Left ventricle myocardium inferior (tissue), 1 donor: ENCODE data around the gene CDK2. TPM values are rescaled to one million over a fixed set of nuclear protein-coding genes. Genes with fewer than 3 reads are reported as not detected.
A peak's percentile ranks its signal among the peaks of the same experiment; 100 is the strongest.

Experiments
- DNase-seq: peaks from one replicate; pipeline ENCODE4 v3.0.0-alpha.2; 2020
- H3K27ac ChIP-seq: fragments of 200-600 bp; replicated peaks from 2 replicates; pipeline ENCODE4 v1.8.0; 2021
- H3K27me3 ChIP-seq: fragments of 200-600 bp; 2 replicates; pipeline ENCODE4 v1.8.0; 2021; ENCODE audit warnings: low read depth
- H3K36me3 ChIP-seq: fragments of 200-600 bp; 2 replicates; pipeline ENCODE4 v1.8.0; 2021
- H3K4me1 ChIP-seq: fragments of 200-600 bp; 2 replicates; pipeline ENCODE4 v1.8.0; 2021
- H3K4me3 ChIP-seq: fragments of 200-600 bp; 2 replicates; pipeline ENCODE4 v1.8.0; 2021; ENCODE audit warnings: mild to moderate bottlenecking, moderate library complexity
- H3K9me3 ChIP-seq: fragments of 200-600 bp; replicated peaks from 2 replicates; pipeline ENCODE4 v1.8.0; 2021
- CTCF ChIP-seq: fragments of 200-600 bp; IDR thresholded peaks from 2 replicates; pipeline ENCODE4 v1.8.0; 2021; ENCODE audit warnings: antibody characterized with exemption, mild to moderate bottlenecking, borderline replicate concordance
- intact Hi-C: fragments of 100-400 bp; cut with micrococcal nuclease; formaldehyde crosslinking; loops from one replicate; pipeline ENCODE4 v1.11.0; 2022
- total RNA-seq: library from RNA; stranded (reverse); fragmentation: NEBNext Ultra II Directional; extraction: Animal tissue kit (Norgen Biotek cat#: 25700); gene quantifications from one replicate; pipeline ENCODE4 v1.2.1, GENCODE V29; 2021
- donor health status: DM: no; HTN: yes; CAD: no; lungs with severe emphysema.

The CDK2 gene
- total RNA-seq, 1 donor from 2014 or later, result 7.3 TPM

GRCh38 chr12:55934773-55935172 is 31.9 kb upstream of the CDK2 start:
- DNase-seq, result no peak
- TF ChIP-seq CTCF, result no peak
- H3K4me3 ChIP-seq, result no peak overlapping the region
- no peaks in the 10 kb centered on the region for H3K27me3 ChIP-seq
- H3K27ac ChIP-seq, result no peak overlapping the region
- no peaks in the 10 kb centered on the region for H3K9me3 ChIP-seq
- intact Hi-C loops, result loop anchor here (5.0 to 10.0 kb wide), 2 partner anchors 110 to 197 kb away; partner anchors contain the start of gene DNAJC14
- H3K36me3 ChIP-seq, result no peaks in the 10 kb centered on the region
- H3K4me1 ChIP-seq, result peaks cover 44% of the 10 kb centered on the region

- Histone ChIP-seq H3K36me3 (no peaks in the 10 kb centered on the region), H3K4me1 (peaks cover 42% of the 10 kb centered on the region), H3K27ac (peak overlapping the region; percentile 71), H3K27me3 (no peaks in the 10 kb centered on the region), H3K9me3 (no peaks in the 10 kb centered on the region), H3K4me3 (peak overlapping the region; percentile 55)
- peak; percentile 54 for DNase-seq
- no peak for TF ChIP-seq CTCF
- intact Hi-C loops, result loop anchor here (5.0 to 10.0 kb wide), 2 partner anchors 111 to 198 kb away; partner anchors contain the start of gene DNAJC14
These were observed 30.9 kb upstream of the CDK2 start for GRCh38 chr12:55935738-55936151.

- no peak overlapping the region for H3K27ac ChIP-seq
- H3K27me3 ChIP-seq, result no peaks in the 10 kb centered on the region
- H3K4me3 ChIP-seq, result no peak overlapping the region
- no peak for DNase-seq
- intact Hi-C loops, result loop anchor here (5.0 to 10.0 kb wide), 2 partner anchors 113 to 201 kb away; partner anchors contain the start of gene DNAJC14
- TF ChIP-seq CTCF, result no peak
- peaks cover 23% of the 10 kb centered on the region for H3K4me1 ChIP-seq
- H3K36me3 ChIP-seq, result peaks cover 8% of the 10 kb centered on the region
- H3K9me3 ChIP-seq, result no peaks in the 10 kb centered on the region
These were observed 28.6 kb upstream of the CDK2 start for GRCh38 chr12:55937981-55938380.

- Histone ChIP-seq H3K4me1 (peaks cover 16% of the 10 kb centered on the region), H3K4me3 (no peak overlapping the region), H3K27me3 (no peaks in the 10 kb centered on the region), H3K27ac (no peak overlapping the region), H3K36me3 (peaks cover 8% of the 10 kb centered on the region), H3K9me3 (no peaks in the 10 kb centered on the region)
- TF ChIP-seq CTCF, result no peak
- intact Hi-C loops, result loop anchor here (5.0 to 10.0 kb wide), 2 partner anchors 114 to 202 kb away; partner anchors contain the start of gene DNAJC14
- DNase-seq, result no peak
These were observed 27.7 kb upstream of the CDK2 start for GRCh38 chr12:55938826-55939501.

- intact Hi-C loops, result no loop called here
- no peaks in the 10 kb centered on the region for H3K27me3 ChIP-seq
- H3K4me3 ChIP-seq, result peak overlapping the region; percentile 49
- H3K27ac ChIP-seq, result no peak overlapping the region
- H3K36me3 ChIP-seq, result peaks cover 12% of the 10 kb centered on the region
- no peaks in the 10 kb centered on the region for H3K9me3 ChIP-seq
- peak; percentile 96 for TF ChIP-seq CTCF
- DNase-seq, result peak; percentile 81
- peaks cover 11% of the 10 kb centered on the region for H3K4me1 ChIP-seq
These were observed 26.4 kb upstream of the CDK2 start for GRCh38 chr12:55940065-55940732.
